PC-9 (cell line): ENCODE data around the gene TMEM253. TPM values are rescaled to one million over a fixed set of nuclear protein-coding genes. Genes with fewer than 3 reads are reported as not detected.

Source experiments
- BruUV-seq: library from RNA; stranded (reverse); fragments of 400-500 nt; replicated peaks from 2 replicates; lab custom pipeline; 2021; lab: Mats Ljungman, UMichigan
- CTCF ChIA-PET: fragments of 300-600 bp; sonication (Branson Sonifier 250); formaldehyde crosslinking; loops from one replicate; lab custom pipeline; 2022; ENCODE audit warnings: antibody characterized with exemption; lab: Charles Lee
- POLR2A ChIA-PET: fragments of 300-600 bp; sonication (Branson Sonifier 250); formaldehyde crosslinking; loops from one replicate; lab custom pipeline; 2022; ENCODE audit warnings: antibody characterized with exemption; ENCODE audit not compliant: unreplicated experiment; lab: Charles Lee
- DNase-seq, 2 experiments: peaks; one replicate each; pipeline versions ENCODE4 v3.0.0 to v3.0.0-alpha.2; 2015 to 2022; ENCODE audit warnings: mixed read lengths in 1 of 2
- H2AFZ ChIP-seq: fragments of 200-600 bp; sonication (generic); 2 replicates; pipeline ENCODE4 v1.8.1; 2017; ENCODE audit warnings: antibody characterized with exemption
- H3F3A ChIP-seq: fragments of 200-600 bp; sonication (generic); 2 replicates; pipeline ENCODE4 v1.8.1; 2017; ENCODE audit warnings: antibody characterized with exemption, mild to moderate bottlenecking, low read depth; ENCODE audit not compliant: insufficient read depth
- H3K27ac ChIP-seq: fragments of 200-600 bp; sonication (generic); 2 replicates; pipeline ENCODE4 v1.6.1; 2016; ENCODE audit warnings: mixed run types
- H3K27me3 ChIP-seq: fragments of 200-600 bp; sonication (generic); 2 replicates; pipeline ENCODE4 v1.6.1; 2016; ENCODE audit warnings: low read depth, mixed run types; ENCODE audit not compliant: insufficient read depth
- H3K36me3 ChIP-seq: fragments of 200-600 bp; sonication (generic); 2 replicates; pipeline ENCODE4 v1.6.1; 2016; ENCODE audit warnings: low read depth, mixed run types
- H3K4me1 ChIP-seq: fragments of 200-600 bp; sonication (generic); replicated peaks from 2 replicates; pipeline ENCODE4 v1.6.1; 2016; ENCODE audit warnings: mixed run types; ENCODE audit not compliant: insufficient read depth
- H3K4me2 ChIP-seq: fragments of 200-600 bp; sonication (generic); 2 replicates; pipeline ENCODE4 v1.6.1; 2017; ENCODE audit warnings: mixed run types
- H3K4me3 ChIP-seq: fragments of 200-600 bp; sonication (generic); 2 replicates; pipeline ENCODE4 v1.6.1; 2016; ENCODE audit warnings: mixed run types
- H3K79me2 ChIP-seq: fragments of 200-600 bp; sonication (generic); 2 replicates; pipeline ENCODE4 v1.6.1; 2017; ENCODE audit warnings: low read depth, mixed run types
- H3K9me2 ChIP-seq: fragments of 200-600 bp; sonication (generic); 2 replicates; pipeline ENCODE4 v1.8.1; 2017; ENCODE audit warnings: mild to moderate bottlenecking; ENCODE audit not compliant: insufficient read depth
- H3K9me3 ChIP-seq: fragments of 200-600 bp; sonication (generic); 2 replicates; pipeline ENCODE4 v1.8.1; 2016; ENCODE audit warnings: low read depth; ENCODE audit not compliant: insufficient read depth
- H4K20me1 ChIP-seq: fragments of 200-600 bp; sonication (generic); 2 replicates; pipeline ENCODE4 v1.8.1; 2017; ENCODE audit not compliant: insufficient read depth
- CTCF ChIP-seq: fragments of 200-600 bp; sonication (generic); conservative IDR thresholded peaks from 2 replicates; pipeline ENCODE4 v1.6.1; 2017; ENCODE audit warnings: mixed run types, antibody characterized with exemption, mild to moderate bottlenecking, moderate library complexity
- EZH2 ChIP-seq: fragments of 200-600 bp; sonication (generic); IDR thresholded peaks from 2 replicates; pipeline ENCODE4 v1.8.0; 2017; ENCODE audit warnings: antibody characterized with exemption, low read depth
- intact Hi-C: fragments of 100-400 bp; cut with micrococcal nuclease; formaldehyde crosslinking; loops from one replicate; pipeline ENCODE4 v1.10.0; 2022; ENCODE audit not compliant: unreplicated experiment
- total RNA-seq: library from RNA; stranded (reverse); gene quantifications from 2 replicates; pipeline ENCODE4 v1.2.3, GENCODE V29; 2021

TMEM253 gene
- total RNA-seq, 1 experiment from 2014 or later, result 1.4 TPM

DNA sequence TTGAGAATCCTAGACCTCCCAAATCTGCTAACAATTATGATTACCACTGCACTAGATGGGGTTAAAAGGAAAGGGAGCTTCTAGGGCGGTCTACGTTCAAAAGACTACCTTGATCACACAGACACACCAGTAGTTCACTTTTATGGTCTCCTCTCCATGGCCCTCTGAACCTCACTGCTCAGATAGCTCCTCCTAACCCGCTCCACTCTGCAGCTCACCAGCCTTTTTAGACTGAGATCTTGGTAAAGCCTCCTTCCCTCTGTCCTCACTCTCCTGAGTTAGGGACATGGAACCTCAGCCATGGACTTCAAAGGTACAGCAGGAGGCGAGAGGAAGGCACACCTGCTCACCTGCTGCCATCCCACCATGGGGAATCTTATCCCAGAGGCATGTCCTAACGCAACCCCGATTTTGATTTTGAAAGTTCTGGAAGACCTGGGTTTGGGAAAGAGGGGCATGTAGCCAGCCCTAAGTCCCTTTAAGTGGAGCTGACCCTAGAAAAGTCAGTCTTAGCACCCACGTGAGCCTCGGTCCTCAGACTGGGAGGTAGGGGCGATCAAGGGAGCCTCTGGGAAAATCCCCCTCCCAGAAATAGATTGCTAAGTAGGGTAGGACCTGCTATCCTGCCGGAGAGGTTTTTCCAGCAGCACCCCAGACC, 3.8 kb upstream of the TMEM253 start:
- TF ChIP-seq CTCF (no peak), EZH2 (no peak)
- H3K27ac ChIP-seq, result no peak overlapping the region
- no peaks in the 10 kb centered on the region for H3K36me3 ChIP-seq
- H3K27me3 ChIP-seq, result no peaks in the 10 kb centered on the region
- H3K9me2 ChIP-seq, result no peaks in the 10 kb centered on the region
- ChIA-PET CTCF (interaction anchor here (0.6 kb wide), 1 partner anchor 26 kb away, joined by 5 read pairs; no protein-coding TSS in a partner anchor), POLR2A (no interaction called here)
- BruUV-seq, result no TSS peak
- 0 out of 2 replicates have a peak, but pooled peaks cover 4% of the 10 kb centered on the region for H3K79me2 ChIP-seq
- peaks cover 20% of the 10 kb centered on the region for H3K4me1 ChIP-seq
- H3K9me3 ChIP-seq, result no peaks in the 10 kb centered on the region
- H3F3A ChIP-seq, result peaks cover 14% of the 10 kb centered on the region; the same call in 1 of the 2 replicates
- no peak overlapping the region for H3K4me3 ChIP-seq
- H3K4me2 ChIP-seq, result no peak overlapping the region
- DNase-seq, result no peak
- H4K20me1 ChIP-seq, result no peaks in the 10 kb centered on the region
- intact Hi-C loops, result no loop called here
- no peak overlapping the region for H2AFZ ChIP-seq

DNA sequence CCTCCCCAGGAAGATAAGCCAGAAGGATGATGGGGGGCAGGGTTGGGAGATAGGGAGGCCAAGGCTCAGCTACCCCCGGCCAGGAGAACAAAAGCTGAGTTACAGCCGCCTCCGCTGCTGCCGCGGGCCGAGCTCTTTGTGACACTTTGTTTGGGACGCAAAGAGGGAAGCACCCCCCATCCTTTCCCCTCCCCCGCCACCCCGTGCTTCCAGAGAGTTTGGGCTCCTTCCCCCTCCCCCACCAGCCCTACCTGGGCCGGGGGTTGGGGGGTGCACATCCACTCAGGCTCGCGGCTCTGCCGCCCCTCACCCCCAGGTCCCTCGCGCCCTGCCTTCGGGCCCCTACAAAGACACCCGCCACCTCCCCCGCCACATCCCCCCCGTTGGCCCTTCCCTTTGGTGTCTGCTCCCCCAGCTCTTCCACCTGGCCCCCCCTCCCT, 3.2 kb upstream of the TMEM253 start:
- 0 out of 2 replicates have a peak, but pooled peaks cover 4% of the 10 kb centered on the region for H3K79me2 ChIP-seq
- H3K4me1 ChIP-seq, result peaks cover 25% of the 10 kb centered on the region
- no peaks in the 10 kb centered on the region for H3K9me3 ChIP-seq
- H2AFZ ChIP-seq, result no peak overlapping the region
- no peaks in the 10 kb centered on the region for H3K9me2 ChIP-seq
- no peaks in the 10 kb centered on the region for H3K27me3 ChIP-seq
- no peak for DNase-seq
- CTCF ChIA-PET, result interaction anchor here (0.6 kb wide), 1 partner anchor 27 kb away, joined by 5 read pairs; no protein-coding TSS in a partner anchor
- TF ChIP-seq CTCF (no peak), EZH2 (no peak)
- H3K27ac ChIP-seq, result no peak overlapping the region
- POLR2A ChIA-PET, result no interaction called here
- H3K4me3 ChIP-seq, result no peak overlapping the region
- no TSS peak for BruUV-seq
- no peaks in the 10 kb centered on the region for H3K36me3 ChIP-seq
- intact Hi-C loops, result no loop called here
- no peak overlapping the region for H3K4me2 ChIP-seq
- H4K20me1 ChIP-seq, result no peaks in the 10 kb centered on the region
- peaks cover 14% of the 10 kb centered on the region; the same call in 1 of the 2 replicates for H3F3A ChIP-seq

- H3K27me3 ChIP-seq, result no peaks in the 10 kb centered on the region
- ChIA-PET CTCF (no interaction called here), POLR2A (no interaction called here)
- TF ChIP-seq EZH2 (no peak), CTCF (no peak)
- H3K79me2 ChIP-seq, result 0 out of 2 replicates have a peak, but pooled peaks cover 4% of the 10 kb centered on the region
- no peaks in the 10 kb centered on the region for H3K9me2 ChIP-seq
- peak in 1 of 2 experiments; percentile 44 for DNase-seq
- BruUV-seq, result no TSS peak
- H4K20me1 ChIP-seq, result no peaks in the 10 kb centered on the region
- H3K4me2 ChIP-seq, result peak within 1 kb of the TSS; percentile 95
- H3K4me1 ChIP-seq, result peaks cover 28% of the 10 kb centered on the region
- no peaks in the 10 kb centered on the region for H3K36me3 ChIP-seq
- intact Hi-C loops, result no loop called here
- H2AFZ ChIP-seq, result peak within 1 kb of the TSS; percentile 88
- H3K9me3 ChIP-seq, result no peaks in the 10 kb centered on the region
- H3K27ac ChIP-seq, result no peak within 1 kb of the TSS
- H3F3A ChIP-seq, result peaks cover 14% of the 10 kb centered on the region; the same call in 1 of the 2 replicates
- H3K4me3 ChIP-seq, result peak within 1 kb of the TSS; percentile 81
Measured at GRCh38 chr14:21098076-21098891, 2.6 kb upstream of the TMEM253 start, which contains the start of gene ZNF219. Gene ZNF219 (minus strand): TSS chr14:21098655. CDS start chr14:21093591, 5,064 bp downstream.
